Natural killer cell (primary cell): ENCODE data around the gene C16orf78. TPM values are rescaled to one million over a fixed set of nuclear protein-coding genes. Genes with fewer than 3 reads are reported as not detected.

Experiments used
- ATAC-seq, 3 donors: fragments of 150-1000 bp in 2 of 3; fragments of 200-7000 bp in 1 of 3; cut with Tn5 transposase; 1 replicate in 1 of 3; 2 replicates in 2 of 3; pipeline ENCODE4 v1.10.0; 2021; ENCODE audit warnings: mild to moderate bottlenecking in 2 of 3, moderate library complexity in 2 of 3
- DNase-seq, 2 donors: peaks; one replicate each; pipeline versions ENCODE4 v3.0.0 to v3.0.0-alpha.2; 2013 to 2021; ENCODE audit warnings: mixed read lengths in 1 of 2
- H3K27ac ChIP-seq: one replicate; pipeline ENCODE4 v1.5.1; 2013; ENCODE audit warnings: mild to moderate bottlenecking, low read length
- H3K27me3 ChIP-seq: one replicate; pipeline ENCODE4 v1.6.1; 2013; ENCODE audit warnings: low read length; ENCODE audit not compliant: control insufficient read depth, insufficient read depth
- H3K36me3 ChIP-seq: one replicate; pipeline ENCODE4 v1.6.1; 2013; ENCODE audit warnings: low read length; ENCODE audit not compliant: control insufficient read depth, insufficient read depth
- H3K4me1 ChIP-seq: one replicate; pipeline ENCODE4 v1.6.1; 2013; ENCODE audit warnings: low read length; ENCODE audit not compliant: control insufficient read depth, insufficient read depth
- H3K4me3 ChIP-seq: one replicate; pipeline ENCODE4 v1.5.1; 2013; ENCODE audit warnings: low read length
- H3K9me3 ChIP-seq: one replicate; pipeline ENCODE4 v1.6.1; 2013; ENCODE audit warnings: low read length; ENCODE audit not compliant: control insufficient read depth, insufficient read depth
- H3K27ac Mint-ChIP-seq, 2 donors: one replicate each; pipeline ENCODE4 v1.8.0; 2022; ENCODE audit warnings: mild to moderate bottlenecking in 2 of 2, mixed read lengths in 2 of 2, moderate library complexity in 1 of 2
- H3K27me3 Mint-ChIP-seq, 2 donors: one replicate each; pipeline ENCODE4 v1.8.0; 2022; ENCODE audit warnings: low read depth in 2 of 2, mixed read lengths in 2 of 2
- H3K36me3 Mint-ChIP-seq: one replicate; pipeline ENCODE4 v1.8.0; 2022; ENCODE audit warnings: mixed read lengths
- H3K4me1 Mint-ChIP-seq, 2 donors: one replicate each; pipeline ENCODE4 v1.8.0; 2022; ENCODE audit warnings: mixed read lengths in 2 of 2
- H3K4me3 Mint-ChIP-seq: one replicate; pipeline ENCODE4 v1.8.0; 2022; ENCODE audit warnings: mild to moderate bottlenecking, moderate library complexity, mixed read lengths
- H3K9me3 Mint-ChIP-seq, 2 donors: one replicate each; pipeline ENCODE4 v1.8.0; 2022; ENCODE audit warnings: mixed read lengths in 2 of 2
- CTCF ChIP-seq: fragments of 200-600 bp; IDR thresholded peaks from one replicate; pipeline ENCODE4 v1.8.0; 2022; ENCODE audit warnings: antibody characterized with exemption
- WGBS: methylation state at CpG from one replicate; pipeline ENCODE4 v1.1.7; 2013; ENCODE audit warnings: missing lambda C conversion rate; ENCODE audit not compliant: insufficient coverage; 5-methylcytosine and 5-hydroxymethylcytosine counted together
- intact Hi-C: fragments of 100-400 bp; cut with micrococcal nuclease; formaldehyde crosslinking; loops from one replicate; pipeline ENCODE4 v1.14.2; 2022
- total RNA-seq, 4 donors: library from RNA; stranded (reverse); fragments of 120-200 nt in 1 of 4; gene quantifications; one replicate each; pipeline versions ENCODE4 v1.2.3 to v1.2.4, GENCODE V29; 2013 to 2022

The C16orf78 gene
- total RNA-seq, 3 donors from 2014 or later (not counting 1 experiment from before 2014, with no cell fraction given), result not detected

GRCh38 chr16:49366669-49367068 is 6.9 kb upstream of the C16orf78 start:
- Histone ChIP-seq H3K4me3 (no peak overlapping the region), H3K27ac (no peak overlapping the region), H3K36me3 (no peaks in the 10 kb centered on the region), H3K4me1 (no peaks in the 10 kb centered on the region), H3K9me3 (no peaks in the 10 kb centered on the region), H3K27me3 (no peaks in the 10 kb centered on the region)
- no peak for ATAC-seq
- TF ChIP-seq CTCF, result no peak
- Mint-ChIP-seq H3K4me3 (no peak overlapping the region), H3K9me3 (no peaks in the 10 kb centered on the region), H3K27ac (no peak overlapping the region), H3K27me3 (peaks cover 0 to 6% of the 10 kb centered on the region in 2 donors), H3K36me3 (no peaks in the 10 kb centered on the region), H3K4me1 (no peaks in the 10 kb centered on the region)
- intact Hi-C loops, result no loop called here
- no peak for DNase-seq
- WGBS, result 26% methylated on average over 3 of the region's 3 CpGs

DNA sequence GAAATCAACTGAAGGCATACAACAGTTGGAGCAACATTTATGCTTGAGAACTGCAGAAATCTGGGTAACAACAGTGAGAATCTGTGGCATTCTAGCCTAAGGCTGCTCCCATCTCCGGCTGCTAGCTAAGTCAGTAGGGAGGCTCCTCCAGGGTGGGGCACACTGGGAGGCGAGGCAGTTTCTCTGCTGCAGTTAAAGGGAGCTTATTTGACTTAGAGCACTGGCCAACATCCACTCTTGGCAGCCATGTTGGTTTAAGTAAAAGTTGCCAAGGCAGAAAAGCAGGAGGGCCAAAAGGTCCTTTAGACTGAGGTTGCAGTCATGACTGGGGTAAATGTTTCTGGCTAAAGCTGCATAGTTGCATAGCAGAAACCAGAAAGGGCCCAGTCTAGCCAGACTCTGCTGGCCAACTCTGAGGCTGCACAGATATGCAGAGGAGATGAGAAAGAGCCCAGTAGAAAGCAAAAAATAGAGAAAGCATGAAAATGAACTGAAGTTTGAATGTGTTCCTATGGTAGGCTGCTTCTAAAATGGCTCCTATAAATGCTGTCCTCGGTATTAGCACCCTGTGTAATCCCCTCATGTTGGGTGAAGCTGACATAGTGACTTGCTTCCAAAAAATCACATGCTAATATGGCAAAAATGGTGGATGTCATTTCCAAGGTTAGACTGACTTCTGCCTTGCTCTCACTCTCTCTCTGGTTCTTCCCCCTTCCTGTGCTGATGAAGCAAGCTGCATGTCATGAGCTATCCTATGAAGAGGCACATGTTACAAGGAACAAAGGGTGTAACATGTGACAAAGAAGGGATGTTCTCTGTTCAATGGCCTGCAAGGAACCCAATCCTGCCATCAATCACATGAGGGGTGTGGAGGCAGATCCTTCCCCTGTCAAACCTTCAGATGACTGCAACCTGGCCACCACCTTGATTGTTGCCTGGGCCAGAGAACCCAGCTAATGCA is 3.7 kb upstream of the C16orf78 start:
- H3K4me3 Mint-ChIP-seq, result no peak overlapping the region
- H3K27ac Mint-ChIP-seq, result no peak overlapping the region
- H3K27me3 Mint-ChIP-seq, result peaks cover 0 to 6% of the 10 kb centered on the region in 2 donors
- intact Hi-C loops, result no loop called here
- H3K4me1 Mint-ChIP-seq, result no peaks in the 10 kb centered on the region
- DNase-seq, result no peak
- Histone ChIP-seq H3K27ac (no peak overlapping the region), H3K27me3 (no peaks in the 10 kb centered on the region), H3K9me3 (no peaks in the 10 kb centered on the region), H3K4me1 (no peaks in the 10 kb centered on the region), H3K36me3 (no peaks in the 10 kb centered on the region), H3K4me3 (no peak overlapping the region)
- no peak for ATAC-seq
- H3K9me3 Mint-ChIP-seq, result no peaks in the 10 kb centered on the region
- TF ChIP-seq CTCF, result no peak
- H3K36me3 Mint-ChIP-seq, result no peaks in the 10 kb centered on the region
- 79% methylated on average over 3 of the region's 3 CpGs for WGBS

DNA sequence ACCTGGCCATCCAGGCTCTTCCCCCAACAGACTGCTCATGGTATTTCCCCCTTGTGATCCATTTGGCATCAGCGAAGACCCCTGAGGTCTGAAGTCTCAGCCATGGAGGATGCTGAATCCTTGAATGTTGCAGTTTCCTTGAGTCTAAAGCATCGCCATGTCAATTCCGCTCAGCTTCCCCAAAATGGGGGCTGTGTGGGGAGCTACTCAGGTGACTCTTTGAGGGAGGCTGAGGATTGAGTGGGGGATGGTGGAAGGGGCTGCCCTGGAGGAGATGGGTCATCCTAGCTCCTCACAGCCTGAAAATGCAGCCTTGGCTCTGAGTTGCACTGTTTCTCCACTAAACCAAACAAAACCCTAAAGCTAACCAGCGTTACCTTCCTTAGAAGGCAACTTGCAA is 2.6 kb downstream of the C16orf78 start:
- DNase-seq, result no peak
- H3K9me3 Mint-ChIP-seq, result no peaks in the 10 kb centered on the region

More for the DNA sequence above, 2.6 kb downstream of the C16orf78 start:
- Histone ChIP-seq H3K4me3 (no peak overlapping the region), H3K4me1 (no peaks in the 10 kb centered on the region), H3K9me3 (no peaks in the 10 kb centered on the region), H3K36me3 (no peaks in the 10 kb centered on the region), H3K27me3 (no peaks in the 10 kb centered on the region), H3K27ac (no peak overlapping the region)
- ATAC-seq, result no peak
- no peak overlapping the region for H3K27ac Mint-ChIP-seq
- no peaks in the 10 kb centered on the region for H3K4me1 Mint-ChIP-seq
- intact Hi-C loops, result no loop called here
- WGBS, result 92% methylated on average over 4 of the region's 4 CpGs
- H3K27me3 Mint-ChIP-seq, result peaks cover 0 to 5% of the 10 kb centered on the region in 2 donors
- TF ChIP-seq CTCF, result no peak
- no peak overlapping the region for H3K4me3 Mint-ChIP-seq
- H3K36me3 Mint-ChIP-seq, result no peaks in the 10 kb centered on the region
